T-helper 2 cell treated with Interferon-gamma antibody and Interleukin-4, amounts not matched to agents 5 μg/mL and 100 μg/mL, for 36 hours (primary cell): ENCODE results near the gene KCNE1.

Experiments used
- DNase-seq: peaks from one replicate; pipeline ENCODE4 v3.0.0; 2021; ENCODE audit warnings: low spot score
- H3K27ac Mint-ChIP-seq: one replicate; pipeline ENCODE4 v1.8.0; 2021; ENCODE audit warnings: mild to moderate bottlenecking, mixed read lengths
- H3K27me3 Mint-ChIP-seq: one replicate; pipeline ENCODE4 v1.8.0; 2021; ENCODE audit warnings: low read depth, mixed read lengths
- H3K36me3 Mint-ChIP-seq: one replicate; pipeline ENCODE4 v1.8.0; 2021; ENCODE audit warnings: low read depth, mixed read lengths
- H3K4me1 Mint-ChIP-seq: one replicate; pipeline ENCODE4 v1.8.0; 2021; ENCODE audit warnings: low read depth, mixed read lengths
- H3K4me3 Mint-ChIP-seq: one replicate; pipeline ENCODE4 v1.8.0; 2022; ENCODE audit warnings: mild to moderate bottlenecking, moderate library complexity, mixed read lengths
- H3K9me3 Mint-ChIP-seq: one replicate; pipeline ENCODE4 v1.8.0; 2021; ENCODE audit warnings: mixed read lengths

KCNE1 gene

DNA sequence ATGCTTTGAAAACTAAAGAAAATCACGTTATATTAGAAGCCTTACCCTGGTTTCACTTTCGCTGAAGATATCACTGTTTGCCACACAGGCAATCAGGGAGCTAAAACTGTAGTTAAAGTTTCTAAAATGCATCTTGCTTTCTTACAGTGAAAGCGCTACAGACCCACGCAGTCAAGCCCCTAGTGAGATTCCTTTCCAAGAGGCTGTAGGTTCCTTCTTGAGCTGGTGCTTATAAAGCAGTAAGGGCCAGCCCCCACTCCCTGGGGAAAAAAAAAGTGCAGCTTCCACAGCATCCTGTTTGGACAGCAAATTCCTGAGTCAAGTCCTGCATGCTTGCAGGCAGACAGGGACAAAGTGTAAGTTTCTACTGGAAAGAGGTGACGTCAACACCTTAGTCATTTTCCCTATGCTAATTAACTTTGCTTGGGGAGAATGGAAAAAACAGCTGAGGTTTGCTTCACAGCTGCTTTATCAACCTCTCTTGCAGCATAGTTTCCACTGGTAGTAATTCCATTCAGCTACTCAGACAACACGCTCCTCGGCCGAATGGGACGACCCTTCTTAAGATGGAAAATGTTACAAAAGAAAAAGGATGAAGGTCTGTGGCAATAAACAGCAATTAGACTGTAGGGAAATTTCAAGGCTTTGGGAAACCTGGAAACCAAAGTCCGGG, 14.7 kb upstream of the KCNE1 start:
- peak overlapping the region; percentile 54 for H3K4me3 Mint-ChIP-seq
- H3K27ac Mint-ChIP-seq, result no peak overlapping the region
- H3K36me3 Mint-ChIP-seq, result no peaks in the 10 kb centered on the region
- DNase-seq, result peak; percentile 57
- H3K9me3 Mint-ChIP-seq, result no peaks in the 10 kb centered on the region
- H3K4me1 Mint-ChIP-seq, result peaks cover 4% of the 10 kb centered on the region
- peaks cover 4% of the 10 kb centered on the region for H3K27me3 Mint-ChIP-seq

GRCh38 chr21:34526241-34526617, 14.2 kb upstream of the KCNE1 start:
- no peaks in the 10 kb centered on the region for H3K9me3 Mint-ChIP-seq
- no peak overlapping the region for H3K27ac Mint-ChIP-seq
- DNase-seq, result no peak
- peaks cover 4% of the 10 kb centered on the region for H3K4me1 Mint-ChIP-seq
- no peaks in the 10 kb centered on the region for H3K36me3 Mint-ChIP-seq
- H3K4me3 Mint-ChIP-seq, result peak overlapping the region; percentile 54
- peaks cover 4% of the 10 kb centered on the region for H3K27me3 Mint-ChIP-seq

DNA sequence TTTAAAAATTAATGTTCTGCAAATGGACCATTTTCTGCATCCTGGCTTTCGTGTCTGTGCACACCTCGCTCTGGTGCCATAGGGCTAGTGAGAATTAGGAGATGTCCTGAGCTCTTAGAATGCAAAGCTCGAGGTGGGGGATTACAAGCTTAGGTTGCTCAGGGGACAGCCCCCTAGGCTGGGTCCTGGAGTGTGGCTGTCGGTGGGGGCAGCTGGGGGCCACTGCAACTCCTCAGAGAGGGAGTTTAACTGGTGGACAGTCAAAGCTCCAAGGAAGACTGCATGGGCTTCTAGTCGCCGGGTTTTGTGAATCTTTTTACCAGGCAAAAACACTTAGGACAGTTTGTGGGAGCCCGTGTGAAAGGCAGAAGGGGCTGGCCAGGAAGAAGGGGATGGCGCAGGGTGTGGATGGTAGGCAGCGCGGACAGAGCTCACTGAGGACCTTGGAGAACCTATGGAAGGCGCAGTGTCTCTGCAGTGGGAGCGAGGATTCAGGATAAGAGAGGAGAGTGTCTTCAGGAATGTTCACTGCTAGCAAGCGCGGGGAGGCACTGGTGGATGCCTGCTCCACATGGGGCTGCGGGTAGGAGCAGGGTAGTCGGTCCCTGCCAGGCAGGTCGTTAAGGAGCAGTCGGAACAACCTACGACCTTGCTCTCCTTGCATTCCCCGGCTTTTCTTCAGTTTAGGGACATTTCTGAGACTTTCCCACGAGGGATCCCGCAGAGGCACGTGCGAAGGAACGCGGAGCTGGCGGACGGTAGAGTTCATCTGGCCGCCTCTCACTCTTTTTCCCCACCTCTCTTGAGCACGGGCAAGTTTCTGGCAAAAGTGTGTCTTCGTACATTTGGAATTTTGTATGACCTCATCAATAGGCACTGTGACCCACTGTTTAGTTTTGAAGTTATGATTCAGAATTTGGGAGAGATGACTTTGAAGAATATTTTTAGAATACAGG, 12.9 kb upstream of the KCNE1 start:
- Mint-ChIP-seq H3K4me3 (no peak overlapping the region), H3K27me3 (peaks cover 4% of the 10 kb centered on the region), H3K4me1 (peaks cover 4% of the 10 kb centered on the region), H3K9me3 (no peaks in the 10 kb centered on the region), H3K27ac (no peak overlapping the region), H3K36me3 (no peaks in the 10 kb centered on the region)
- no peak for DNase-seq

DNA sequence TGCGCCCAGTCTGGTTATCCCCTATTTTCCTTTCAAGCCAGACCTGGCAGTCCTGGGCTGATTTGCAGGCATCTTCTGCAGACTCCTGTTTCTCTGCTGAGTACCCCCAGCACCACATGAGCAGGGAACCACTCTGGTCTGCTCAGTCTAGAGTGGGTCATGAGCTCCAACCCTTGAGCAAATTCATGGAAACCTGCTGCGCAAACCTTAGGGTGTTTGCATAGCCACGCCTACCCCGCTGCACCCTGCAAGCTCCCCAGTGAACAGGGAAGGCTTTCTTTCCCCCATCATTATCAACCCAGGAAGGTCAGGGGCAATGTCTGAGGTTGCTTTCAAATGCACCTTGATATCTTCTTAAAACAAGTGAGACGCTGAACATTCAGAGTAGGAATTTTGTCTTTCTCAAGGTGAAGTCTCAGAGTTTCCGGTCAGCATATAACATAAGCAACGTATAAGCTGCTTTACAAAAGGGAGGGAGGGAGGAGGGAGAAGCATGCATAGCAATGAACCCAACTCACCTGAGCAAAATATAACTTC, 11.1 kb upstream of the KCNE1 start:
- Mint-ChIP-seq H3K36me3 (no peaks in the 10 kb centered on the region), H3K27me3 (no peaks in the 10 kb centered on the region), H3K4me3 (no peak overlapping the region), H3K27ac (no peak overlapping the region), H3K9me3 (no peaks in the 10 kb centered on the region), H3K4me1 (peaks cover 4% of the 10 kb centered on the region)
- DNase-seq, result no peak

GRCh38 chr21:34522284-34522683, 10.3 kb upstream of the KCNE1 start:
- DNase-seq, result no peak
- H3K9me3 Mint-ChIP-seq, result no peaks in the 10 kb centered on the region
- H3K4me1 Mint-ChIP-seq, result peaks cover 12% of the 10 kb centered on the region

DNA sequence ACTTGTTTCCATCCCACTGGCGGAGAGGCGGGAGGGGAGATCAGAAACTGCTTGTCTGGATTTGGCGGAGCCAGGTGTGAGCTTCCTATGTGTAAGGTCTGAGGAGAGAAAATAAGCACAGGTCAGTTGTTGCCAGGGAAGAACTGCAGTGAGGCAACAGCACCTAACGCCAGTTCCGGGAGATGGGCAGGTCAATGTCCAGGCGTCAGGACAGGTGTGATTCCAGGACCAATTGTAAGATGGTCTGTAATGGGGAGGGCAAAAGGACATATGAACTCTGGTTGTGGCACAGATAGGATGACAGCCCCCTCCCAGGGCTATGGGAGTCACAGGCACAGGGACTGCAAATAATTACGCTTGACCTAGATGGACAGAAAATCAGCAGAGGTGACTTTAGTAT, 9.6 kb upstream of the KCNE1 start:
- H3K4me1 Mint-ChIP-seq, result peaks cover 13% of the 10 kb centered on the region
- H3K27me3 Mint-ChIP-seq, result no peaks in the 10 kb centered on the region
- H3K36me3 Mint-ChIP-seq, result peaks cover 3% of the 10 kb centered on the region
- DNase-seq, result no peak
- H3K9me3 Mint-ChIP-seq, result no peaks in the 10 kb centered on the region
- no peak overlapping the region for H3K27ac Mint-ChIP-seq
- no peak overlapping the region for H3K4me3 Mint-ChIP-seq

More at GRCh38 chr21:34522284-34522683, 10.3 kb upstream of the KCNE1 start:
- no peaks in the 10 kb centered on the region for H3K27me3 Mint-ChIP-seq
- peaks cover 3% of the 10 kb centered on the region for H3K36me3 Mint-ChIP-seq
- H3K27ac Mint-ChIP-seq, result no peak overlapping the region
- H3K4me3 Mint-ChIP-seq, result no peak overlapping the region

- DNase-seq, result no peak
- Mint-ChIP-seq H3K9me3 (no peaks in the 10 kb centered on the region), H3K4me3 (no peak overlapping the region), H3K4me1 (peaks cover 12% of the 10 kb centered on the region), H3K27ac (no peak overlapping the region), H3K36me3 (peaks cover 3% of the 10 kb centered on the region), H3K27me3 (no peaks in the 10 kb centered on the region)
These were observed 8.9 kb upstream of the KCNE1 start for GRCh38 chr21:34520764-34521508.

DNA sequence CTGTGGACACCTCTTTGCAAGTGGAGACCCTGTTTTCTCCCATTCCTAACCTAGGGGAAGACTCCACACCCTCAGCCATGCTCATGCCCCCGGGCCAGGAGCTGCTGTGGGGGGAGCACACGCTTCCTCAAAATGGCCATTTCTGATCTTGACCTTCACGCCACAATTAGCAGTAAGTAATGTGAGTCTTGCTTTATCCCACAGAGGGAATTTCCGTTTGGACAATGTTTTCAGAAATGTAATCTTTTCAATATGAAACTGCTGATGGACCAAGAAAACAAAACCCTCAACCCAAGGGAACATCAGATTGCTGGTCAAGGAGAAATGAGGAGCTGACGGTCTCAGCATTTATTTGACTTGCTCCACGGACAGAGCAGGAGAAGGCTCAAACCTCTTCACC, 8.3 kb upstream of the KCNE1 start:
- no peak overlapping the region for H3K27ac Mint-ChIP-seq
- H3K9me3 Mint-ChIP-seq, result no peaks in the 10 kb centered on the region
- H3K4me3 Mint-ChIP-seq, result no peak overlapping the region
- no peak for DNase-seq
- peaks cover 12% of the 10 kb centered on the region for H3K4me1 Mint-ChIP-seq
- no peaks in the 10 kb centered on the region for H3K27me3 Mint-ChIP-seq
- H3K36me3 Mint-ChIP-seq, result peaks cover 3% of the 10 kb centered on the region

GRCh38 chr21:34519694-34520093, 7.7 kb upstream of the KCNE1 start:
- peaks cover 3% of the 10 kb centered on the region for H3K36me3 Mint-ChIP-seq
- no peaks in the 10 kb centered on the region for H3K9me3 Mint-ChIP-seq

DNA sequence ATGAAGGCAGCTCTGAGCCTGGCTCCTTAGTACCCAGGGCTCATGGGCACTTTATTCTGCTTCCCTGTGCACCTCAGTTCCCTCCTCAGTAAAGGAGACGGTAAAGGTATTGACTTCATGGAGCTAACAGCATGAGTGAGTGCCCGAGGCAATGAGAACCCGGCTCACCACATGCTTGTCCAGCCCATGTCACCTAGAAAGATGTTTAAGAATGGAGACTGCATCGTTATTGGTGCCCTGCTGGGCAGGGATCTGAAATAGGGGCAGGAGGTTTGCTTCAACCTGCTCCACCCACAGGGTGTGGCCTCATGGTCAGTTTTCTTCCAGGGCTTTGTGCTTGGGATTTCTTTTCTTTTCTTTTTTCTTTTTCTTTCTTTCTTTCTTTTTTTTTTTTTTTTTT, 7.0 kb upstream of the KCNE1 start:
- H3K36me3 Mint-ChIP-seq, result peaks cover 3% of the 10 kb centered on the region
- no peak for DNase-seq
- H3K9me3 Mint-ChIP-seq, result no peaks in the 10 kb centered on the region
- H3K27me3 Mint-ChIP-seq, result no peaks in the 10 kb centered on the region
- H3K4me1 Mint-ChIP-seq, result peaks cover 12% of the 10 kb centered on the region
- no peak overlapping the region for H3K4me3 Mint-ChIP-seq
- no peak overlapping the region for H3K27ac Mint-ChIP-seq

More at GRCh38 chr21:34519694-34520093, 7.7 kb upstream of the KCNE1 start:
- H3K4me1 Mint-ChIP-seq, result peaks cover 12% of the 10 kb centered on the region
- no peak overlapping the region for H3K4me3 Mint-ChIP-seq
- H3K27me3 Mint-ChIP-seq, result no peaks in the 10 kb centered on the region
- DNase-seq, result no peak
- no peak overlapping the region for H3K27ac Mint-ChIP-seq

GRCh38 chr21:34518301-34518700, 6.3 kb upstream of the KCNE1 start:
- no peak for DNase-seq
- Mint-ChIP-seq H3K9me3 (no peaks in the 10 kb centered on the region), H3K36me3 (peaks cover 3% of the 10 kb centered on the region), H3K27me3 (no peaks in the 10 kb centered on the region), H3K27ac (no peak overlapping the region), H3K4me3 (no peak overlapping the region), H3K4me1 (peaks cover 12% of the 10 kb centered on the region)

- H3K27ac Mint-ChIP-seq, result peak overlapping the region; percentile 15
- H3K4me1 Mint-ChIP-seq, result peaks cover 12% of the 10 kb centered on the region
- H3K27me3 Mint-ChIP-seq, result no peaks in the 10 kb centered on the region
- no peak overlapping the region for H3K4me3 Mint-ChIP-seq
- H3K9me3 Mint-ChIP-seq, result no peaks in the 10 kb centered on the region
- peaks cover 3% of the 10 kb centered on the region for H3K36me3 Mint-ChIP-seq
- DNase-seq, result no peak
These were observed 5.7 kb upstream of the KCNE1 start for GRCh38 chr21:34517491-34518245.

GRCh38 chr21:34517039-34517438, 5.0 kb upstream of the KCNE1 start:
- Mint-ChIP-seq H3K9me3 (no peaks in the 10 kb centered on the region), H3K4me3 (no peak overlapping the region), H3K4me1 (peaks cover 12% of the 10 kb centered on the region), H3K27ac (no peak overlapping the region), H3K36me3 (peaks cover 3% of the 10 kb centered on the region), H3K27me3 (no peaks in the 10 kb centered on the region)
- DNase-seq, result no peak
